MCF 10A (cell line): ENCODE data around the gene TCOF1. TPM values are rescaled to one million over a fixed set of nuclear protein-coding genes. Genes with fewer than 3 reads are reported as not detected.

Source experiments
- BruUV-seq: library from RNA; stranded (reverse); fragments of 400-500 nt; replicated peaks from 2 replicates; lab custom pipeline; 2021; lab: Mats Ljungman, UMichigan
- CTCF ChIA-PET: fragments of 300-600 bp; sonication (Branson Sonifier 250); formaldehyde crosslinking; extraction: SDS; loops from one replicate; lab custom pipeline; 2021; ENCODE audit warnings: antibody characterized with exemption, inconsistent platforms; lab: Yijun Ruan, JAX
- POLR2A ChIA-PET: fragments of 300-600, 350-650 bp; sonication (Branson Sonifier 250); formaldehyde crosslinking; extraction: SDS; loops from one replicate; lab custom pipeline; 2020; ENCODE audit warnings: antibody characterized with exemption, inconsistent platforms; lab: Yijun Ruan, JAX
- DNase-seq: peaks from one replicate; pipeline ENCODE4 v3.0.0-alpha.2; 2018; ENCODE audit not compliant: unreplicated experiment
- H3K27ac Mint-ChIP-seq: one replicate; pipeline ENCODE4 v1.8.0; 2022; ENCODE audit warnings: mild to moderate bottlenecking, low read depth, mixed read lengths; ENCODE audit not compliant: unreplicated experiment
- H3K27me3 Mint-ChIP-seq: one replicate; pipeline ENCODE4 v1.8.0; 2022; ENCODE audit warnings: mixed read lengths; ENCODE audit not compliant: insufficient read depth, unreplicated experiment
- H3K36me3 Mint-ChIP-seq: one replicate; pipeline ENCODE4 v1.8.0; 2022; ENCODE audit warnings: mild to moderate bottlenecking, moderate library complexity, mixed read lengths; ENCODE audit not compliant: insufficient read depth, unreplicated experiment
- H3K4me1 Mint-ChIP-seq: one replicate; pipeline ENCODE4 v1.8.0; 2022; ENCODE audit warnings: mixed read lengths; ENCODE audit not compliant: insufficient read depth, unreplicated experiment
- H3K4me3 Mint-ChIP-seq: one replicate; pipeline ENCODE4 v1.8.0; 2022; ENCODE audit warnings: mild to moderate bottlenecking, moderate library complexity, mixed read lengths; ENCODE audit not compliant: unreplicated experiment
- H3K9me3 Mint-ChIP-seq: one replicate; pipeline ENCODE4 v1.8.0; 2022; ENCODE audit warnings: mixed read lengths; ENCODE audit not compliant: unreplicated experiment
- intact Hi-C: fragments of 100-400 bp; cut with micrococcal nuclease; formaldehyde crosslinking; loops from 2 replicates; pipeline ENCODE4 v1.14.1; 2022
- total RNA-seq: library from RNA; stranded (reverse); gene quantifications from 2 replicates; pipeline ENCODE4 v1.2.3, GENCODE V29; 2022
- TF ChIP-seq, protein P1 (sequence below): fragments of 200-600 bp; IDR thresholded peaks from one replicate; pipeline ENCODE4 v1.8.0; 2022; ENCODE audit warnings: antibody characterized with exemption, mild to moderate bottlenecking; ENCODE audit not compliant: unreplicated experiment

Gene TCOF1
- total RNA-seq, 1 experiment from 2014 or later, result 83.5 TPM

DNA sequence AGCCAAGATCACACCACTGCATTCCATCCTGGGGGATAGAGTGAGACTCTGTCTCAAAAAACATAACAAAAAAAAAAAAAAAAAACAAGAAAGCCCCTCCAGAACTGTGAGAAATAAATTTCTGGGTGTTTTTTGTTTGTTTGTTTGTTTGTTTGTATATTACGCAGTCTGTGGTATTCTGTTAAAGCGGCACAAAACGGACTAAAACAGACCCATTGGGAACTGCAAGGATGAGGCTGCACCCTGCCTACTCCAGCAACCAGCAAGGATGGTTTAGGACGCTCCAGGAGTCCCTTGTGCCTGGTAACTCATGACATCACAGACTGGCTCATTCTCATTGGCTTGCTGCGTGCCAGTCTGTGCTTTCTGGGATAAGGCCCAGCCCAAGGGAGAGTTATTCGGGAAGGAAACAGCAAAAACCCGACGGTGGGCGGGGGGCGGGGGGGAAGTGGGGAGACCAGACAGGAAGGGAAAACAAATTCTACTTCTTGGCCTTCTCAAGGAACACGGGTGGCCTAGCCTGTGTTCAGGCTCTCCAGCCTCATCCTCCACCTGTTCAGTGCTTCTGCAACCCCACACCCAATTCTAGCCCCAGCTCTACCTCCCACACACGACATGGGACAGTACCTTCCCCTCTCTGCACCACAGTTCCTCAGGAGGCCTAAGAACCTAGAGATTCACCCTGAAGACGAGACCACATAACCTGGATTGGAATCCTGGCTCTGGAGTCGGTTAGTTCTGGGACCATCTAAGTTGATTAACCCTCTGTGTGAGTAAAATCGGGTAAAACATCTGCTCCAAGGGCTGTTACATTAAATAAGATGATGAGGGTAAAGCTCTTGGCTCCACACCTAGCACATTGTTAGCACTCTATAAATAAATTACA lies 52.4 kb downstream of the TCOF1 start:
- intact Hi-C loops, result no loop called here
- H3K4me3 Mint-ChIP-seq, result no peak overlapping the region
- ChIA-PET CTCF (interaction anchor here (0.6 to 1.8 kb wide), 8 partner anchors 11 to 363 kb away, joined by 3 to 10 read pairs (median 3); no protein-coding TSS in a partner anchor), POLR2A (interaction anchor here (0.6 to 1.5 kb wide), 5 partner anchors 9 to 41 kb away, joined by 3 to 6 read pairs (median 3); partner anchors contain the start of gene RPS14)
- no peak overlapping the region for H3K27ac Mint-ChIP-seq
- H3K4me1 Mint-ChIP-seq, result peaks cover 9% of the 10 kb centered on the region
- TF ChIP-seq, protein P1, sequence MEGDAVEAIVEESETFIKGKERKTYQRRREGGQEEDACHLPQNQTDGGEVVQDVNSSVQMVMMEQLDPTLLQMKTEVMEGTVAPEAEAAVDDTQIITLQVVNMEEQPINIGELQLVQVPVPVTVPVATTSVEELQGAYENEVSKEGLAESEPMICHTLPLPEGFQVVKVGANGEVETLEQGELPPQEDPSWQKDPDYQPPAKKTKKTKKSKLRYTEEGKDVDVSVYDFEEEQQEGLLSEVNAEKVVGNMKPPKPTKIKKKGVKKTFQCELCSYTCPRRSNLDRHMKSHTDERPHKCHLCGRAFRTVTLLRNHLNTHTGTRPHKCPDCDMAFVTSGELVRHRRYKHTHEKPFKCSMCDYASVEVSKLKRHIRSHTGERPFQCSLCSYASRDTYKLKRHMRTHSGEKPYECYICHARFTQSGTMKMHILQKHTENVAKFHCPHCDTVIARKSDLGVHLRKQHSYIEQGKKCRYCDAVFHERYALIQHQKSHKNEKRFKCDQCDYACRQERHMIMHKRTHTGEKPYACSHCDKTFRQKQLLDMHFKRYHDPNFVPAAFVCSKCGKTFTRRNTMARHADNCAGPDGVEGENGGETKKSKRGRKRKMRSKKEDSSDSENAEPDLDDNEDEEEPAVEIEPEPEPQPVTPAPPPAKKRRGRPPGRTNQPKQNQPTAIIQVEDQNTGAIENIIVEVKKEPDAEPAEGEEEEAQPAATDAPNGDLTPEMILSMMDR, result no peak
- DNase-seq, result peak; percentile 96
- H3K36me3 Mint-ChIP-seq, result no peaks in the 10 kb centered on the region
- no TSS peak for BruUV-seq
- no peaks in the 10 kb centered on the region for H3K9me3 Mint-ChIP-seq
- no peaks in the 10 kb centered on the region for H3K27me3 Mint-ChIP-seq

DNA sequence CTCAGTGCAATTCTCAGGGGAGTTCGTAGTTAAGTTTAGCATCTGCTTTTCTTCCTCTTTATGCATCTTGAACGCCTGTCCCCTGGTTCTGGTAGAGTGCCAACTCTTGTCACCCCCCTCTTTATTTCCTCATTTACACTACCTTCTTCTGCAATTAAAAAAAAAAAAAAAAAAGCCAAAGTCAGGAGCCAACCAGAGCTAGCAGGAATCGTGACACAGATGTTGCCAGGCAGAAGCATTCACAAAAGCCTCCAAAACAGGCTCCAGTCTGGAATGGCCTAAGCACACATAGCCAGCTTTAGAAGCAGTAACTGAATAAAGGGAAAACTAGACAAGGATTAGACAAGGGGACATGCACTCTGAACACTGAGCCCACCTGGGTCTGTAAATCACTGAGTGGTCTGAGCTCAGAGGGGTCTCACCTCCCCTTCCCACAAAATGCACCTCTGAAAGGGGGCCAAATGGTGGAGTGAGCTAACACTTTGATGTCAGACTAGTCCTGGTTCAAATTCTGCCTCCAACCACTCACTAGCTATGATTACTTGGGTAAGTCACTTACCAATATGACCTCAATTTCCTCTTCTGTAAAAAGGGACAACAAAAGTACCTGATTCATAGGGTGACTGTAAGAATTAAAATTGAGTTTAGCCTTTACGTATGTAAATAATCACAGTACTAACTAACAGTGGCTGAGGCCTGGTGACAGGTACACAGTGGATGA lies 53.2 kb downstream of the TCOF1 start:
- no peaks in the 10 kb centered on the region for H3K36me3 Mint-ChIP-seq
- TF ChIP-seq, protein P1, result no peak
- CTCF ChIA-PET, result interaction anchor here (0.7 to 1.8 kb wide), 7 partner anchors 10 to 74 kb away, joined by 3 to 10 read pairs (median 3); no protein-coding TSS in a partner anchor

DNA sequence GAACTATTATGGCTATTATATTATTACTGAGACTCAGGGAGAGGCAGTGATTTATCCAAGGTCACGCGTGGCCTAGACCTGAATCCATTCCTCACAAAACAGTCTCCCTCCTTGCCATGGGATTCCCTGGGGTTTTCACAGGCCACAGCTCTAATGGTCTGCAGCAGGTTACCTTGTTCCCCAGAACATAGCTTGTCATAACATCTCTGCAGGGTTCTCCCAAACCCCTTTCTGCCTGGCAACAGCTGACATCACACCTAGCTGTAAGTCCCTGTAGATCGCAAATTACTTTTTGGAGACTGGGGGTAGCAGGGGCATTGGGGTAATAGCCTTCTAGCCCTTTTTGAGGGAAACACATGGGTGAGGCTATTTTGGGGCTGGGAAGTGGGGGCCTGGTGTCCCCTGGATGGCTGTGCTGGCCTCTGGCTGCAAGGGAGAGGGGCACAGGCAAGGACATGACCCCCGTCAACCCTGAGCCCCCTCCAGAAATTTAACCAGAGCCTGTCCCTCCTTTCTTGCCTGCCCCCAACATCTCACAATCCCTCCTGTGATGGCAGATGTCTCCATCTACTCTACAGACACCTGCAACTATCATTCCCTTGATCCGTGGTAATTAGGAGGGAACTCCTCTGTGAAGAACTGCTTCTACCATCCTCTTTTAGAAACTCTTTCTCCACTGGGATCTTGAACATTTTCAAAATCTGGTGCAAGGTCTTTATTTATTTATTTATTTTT lies 53.9 kb downstream of the TCOF1 start:
- POLR2A ChIA-PET, result interaction anchor here (1.0 to 1.5 kb wide), 4 partner anchors 10 to 77 kb away, joined by 3 to 6 read pairs (median 3); partner anchors contain the start of gene RPS14
- intact Hi-C loops, result no loop called here
- CTCF ChIA-PET, result interaction anchor here (0.6 to 1.8 kb wide), 4 partner anchors 11 to 74 kb away, joined by 3 to 7 read pairs (median 4); no protein-coding TSS in a partner anchor
- H3K4me1 Mint-ChIP-seq, result peaks cover 9% of the 10 kb centered on the region
- no peaks in the 10 kb centered on the region for H3K36me3 Mint-ChIP-seq
- H3K27me3 Mint-ChIP-seq, result no peaks in the 10 kb centered on the region
- DNase-seq, result no peak
- TF ChIP-seq, protein P1, result no peak
- H3K27ac Mint-ChIP-seq, result no peak overlapping the region
- BruUV-seq, result no TSS peak
- no peaks in the 10 kb centered on the region for H3K9me3 Mint-ChIP-seq
- H3K4me3 Mint-ChIP-seq, result no peak overlapping the region

More for the DNA sequence above, 53.2 kb downstream of the TCOF1 start:
- intact Hi-C loops, result no loop called here
- Mint-ChIP-seq H3K27ac (no peak overlapping the region), H3K4me1 (peaks cover 9% of the 10 kb centered on the region), H3K9me3 (no peaks in the 10 kb centered on the region), H3K27me3 (no peaks in the 10 kb centered on the region), H3K4me3 (no peak overlapping the region)
- BruUV-seq, result no TSS peak
- peak; percentile 84 for DNase-seq
- POLR2A ChIA-PET, result interaction anchor here (1.0 to 1.5 kb wide), 3 partner anchors 9 to 39 kb away, joined by 3 to 6 read pairs (median 3); partner anchors contain the start of gene RPS14
